CD14-positive monocyte (primary cell): ENCODE data around the gene CHMP4A. TPM values are rescaled to one million over a fixed set of nuclear protein-coding genes. Genes with fewer than 3 reads are reported as not detected.

ENCODE experiments used
- DNase-seq, 3 donors: peaks; one replicate each; pipeline ENCODE4 v3.0.0-alpha.2; 2011 to 2022
- H2AFZ ChIP-seq: 2 replicates; pipeline ENCODE4 v1.6.0; 2012; ENCODE audit warnings: mild to moderate bottlenecking, low read depth, low read length, inconsistent platforms; ENCODE audit not compliant: insufficient read depth, poor library complexity, severe bottlenecking
- H3K27ac ChIP-seq, 2 donors: 1 replicate in 1 of 2; 2 replicates in 1 of 2; pipeline ENCODE4 v1.5.1; 2012 to 2013; ENCODE audit warnings: low read length in 2 of 2, control low read depth in 1 of 2, inconsistent platforms in 1 of 2, low read depth in 1 of 2, mild to moderate bottlenecking in 1 of 2
- H3K27me3 ChIP-seq, 2 donors: one replicate each; pipeline versions ENCODE4 v1.6.0 to v1.6.1; 2011 to 2013; ENCODE audit warnings: low read length in 2 of 2; ENCODE audit not compliant: control insufficient read depth in 2 of 2, insufficient read depth in 2 of 2
- H3K36me3 ChIP-seq, 2 donors: replicated peaks in 1 of 2; 1 replicate in 1 of 2; 2 replicates in 1 of 2; pipeline versions ENCODE4 v1.5.1 to v1.6.1; 2012 to 2013; ENCODE audit warnings: low read length in 2 of 2, control low read depth in 1 of 2, inconsistent platforms in 1 of 2, mild to moderate bottlenecking in 1 of 2; ENCODE audit not compliant: insufficient read depth in 2 of 2, control insufficient read depth in 1 of 2
- H3K4me1 ChIP-seq, 2 donors: 1 replicate in 1 of 2; 2 replicates in 1 of 2; pipeline versions ENCODE4 v1.5.1 to v1.6.1; 2012 to 2013; ENCODE audit warnings: low read length in 2 of 2, control low read depth in 1 of 2, inconsistent platforms in 1 of 2, mild to moderate bottlenecking in 1 of 2, moderate library complexity in 1 of 2; ENCODE audit not compliant: insufficient read depth in 2 of 2, control insufficient read depth in 1 of 2
- H3K4me2 ChIP-seq: replicated peaks from 2 replicates; pipeline ENCODE3; 2012; ENCODE audit warnings: low read length, moderate library complexity, mild to moderate bottlenecking; ENCODE audit not compliant: poor library complexity, severe bottlenecking; ENCODE audit errors: extremely low read depth
- H3K4me3 ChIP-seq, 3 experiments: fragments of 200-600 bp in 1 of 3; sonication (generic) in 1 of 3; replicated peaks in 1 of 3; 1 replicate in 2 of 3; 2 replicates in 1 of 3; pipeline ENCODE4 v1.5.1; 2011 to 2013; ENCODE audit warnings: low read length in 3 of 3, mild to moderate bottlenecking in 3 of 3, control low read depth in 2 of 3, low read depth in 2 of 3, inconsistent platforms in 1 of 3, moderate library complexity in 1 of 3
- H3K79me2 ChIP-seq: 2 replicates; pipeline ENCODE4 v1.6.0; 2012; ENCODE audit warnings: mild to moderate bottlenecking, control low read depth, inconsistent platforms, low read length, moderate library complexity; ENCODE audit not compliant: insufficient read depth
- H3K9ac ChIP-seq: 2 replicates; pipeline ENCODE4 v1.6.0; 2017; ENCODE audit warnings: low read length, mild to moderate bottlenecking; ENCODE audit not compliant: insufficient read depth, poor library complexity, severe bottlenecking
- H3K9me3 ChIP-seq, 2 donors: replicated peaks in 1 of 2; 1 replicate in 1 of 2; 2 replicates in 1 of 2; pipeline versions ENCODE4 v1.5.1 to v1.6.1; 2012 to 2013; ENCODE audit warnings: low read length in 2 of 2, control low read depth in 1 of 2; ENCODE audit not compliant: control insufficient read depth in 1 of 2, insufficient read depth in 1 of 2
- H4K20me1 ChIP-seq: 2 replicates; pipeline ENCODE4 v1.6.0; 2012; ENCODE audit warnings: mild to moderate bottlenecking, low read length, control low read depth, moderate library complexity; ENCODE audit not compliant: insufficient read depth
- H3K27ac Mint-ChIP-seq, 7 donors: one replicate each; pipeline ENCODE4 v1.8.0; 2020; ENCODE audit warnings: mild to moderate bottlenecking in 7 of 7, mixed read lengths in 7 of 7, moderate library complexity in 6 of 7, inconsistent platforms in 2 of 7
- H3K27me3 Mint-ChIP-seq, 3 donors: one replicate each; pipeline ENCODE4 v1.8.0; 2021 to 2022; ENCODE audit warnings: low read depth in 3 of 3, mild to moderate bottlenecking in 3 of 3, mixed read lengths in 3 of 3, moderate library complexity in 3 of 3, inconsistent platforms in 1 of 3
- H3K36me3 Mint-ChIP-seq, 2 donors: one replicate each; pipeline ENCODE4 v1.8.0; 2020; ENCODE audit warnings: mixed read lengths in 2 of 2, inconsistent platforms in 1 of 2, mild to moderate bottlenecking in 1 of 2
- H3K4me1 Mint-ChIP-seq: one replicate; pipeline ENCODE4 v1.8.0; 2020; ENCODE audit warnings: mild to moderate bottlenecking, mixed read lengths
- H3K4me3 Mint-ChIP-seq, 2 donors: one replicate each; pipeline ENCODE4 v1.8.0; 2020; ENCODE audit warnings: mild to moderate bottlenecking in 2 of 2, mixed read lengths in 2 of 2, moderate library complexity in 1 of 2
- H3K9me3 Mint-ChIP-seq, 7 donors: one replicate each; pipeline ENCODE4 v1.8.0; 2020 to 2022; ENCODE audit warnings: mixed read lengths in 7 of 7, mild to moderate bottlenecking in 6 of 7, moderate library complexity in 6 of 7, inconsistent platforms in 2 of 7
- WGBS: methylation state at CpG from one replicate; pipeline ENCODE4 v1.1.5; 2013; ENCODE audit warnings: missing lambda C conversion rate; ENCODE audit not compliant: insufficient coverage; 5-methylcytosine and 5-hydroxymethylcytosine counted together
- intact Hi-C, 2 donors: fragments of 100-400 bp; cut with micrococcal nuclease; formaldehyde crosslinking; loops; one replicate each; pipeline versions ENCODE4 v1.15.0 to v1.15.1; 2023
- polyA plus RNA-seq, 3 donors: library from polyadenylated mRNA; depleted of rRNA in 1 of 3; unstranded in 2 of 3; stranded (reverse) in 1 of 3; fragments of 300-500 nt in 2 of 3; fragments of >200 nt in 1 of 3; fragmentation: Illumina TruSeq in 2 of 3; gene quantifications; 1 replicate in 2 of 3; 2 replicates in 1 of 3; pipeline ENCODE4 v1.2.3, GENCODE V29; 2012 to 2021
- TF ChIP-seq, protein P1 (sequence below): fragments of 200-600 bp; IDR thresholded peaks from one replicate; pipeline ENCODE4 v1.8.0; 2022; ENCODE audit warnings: antibody characterized with exemption, mild to moderate bottlenecking

The CHMP4A gene
- polyA plus RNA-seq, 3 donors = 99.0 to 128 (median 102) TPM

DNA sequence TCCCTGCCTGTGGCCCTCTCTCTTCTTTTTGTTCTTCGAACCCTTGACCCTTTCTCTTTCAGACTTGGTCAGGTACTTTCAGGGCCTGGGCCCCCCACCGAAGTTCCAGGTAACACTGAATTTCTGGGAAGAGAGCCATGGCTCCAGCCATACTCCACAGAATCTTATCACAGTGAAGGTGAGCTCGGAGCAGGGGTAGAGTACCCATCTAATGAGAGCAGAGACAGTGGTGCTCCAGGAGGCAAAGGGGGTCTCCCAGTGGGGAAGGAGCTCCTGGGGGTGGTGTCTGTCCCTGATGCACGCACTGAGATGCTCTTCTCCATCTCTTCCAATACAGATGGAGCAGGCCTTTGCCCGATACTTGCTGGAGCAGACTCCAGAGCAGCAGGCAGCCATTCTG, 47.5 kb downstream of the CHMP4A start:
- H3K4me1 ChIP-seq = peaks cover 53 to 80% of the 10 kb centered on the region in 2 donors
- WGBS = no CpG with 5 or more reads among the region's 5 CpGs
- Mint-ChIP-seq H3K4me1 (peaks cover 71% of the 10 kb centered on the region), H3K27me3 (peaks cover 3 to 6% (median 4%) of the 10 kb centered on the region in 3 donors), H3K36me3 (peaks cover 75 to 88% of the 10 kb centered on the region in 2 donors), H3K9me3 (peaks cover 0 to under 1% (median 0%) of the 10 kb centered on the region in 7 donors), H3K27ac (peak overlapping the region in 6 of 7 donors; percentile 40 to 82 (median 64)), H3K4me3 (no peak overlapping the region)
- H3K4me2 ChIP-seq = no peak overlapping the region
- no peak for DNase-seq
- peak overlapping the region in 1 of 2 donors; percentile 59 for H3K27ac ChIP-seq
- no peaks in the 10 kb centered on the region for H3K9me3 ChIP-seq
- no peak overlapping the region for H2AFZ ChIP-seq
- peaks cover 70% of the 10 kb centered on the region for H4K20me1 ChIP-seq
- peaks cover 40% of the 10 kb centered on the region for H3K79me2 ChIP-seq
- no peak overlapping the region for H3K4me3 ChIP-seq
- intact Hi-C loops = no loop called here
- peaks cover 63 to 71% of the 10 kb centered on the region in 2 donors for H3K36me3 ChIP-seq
- TF ChIP-seq, protein P1, sequence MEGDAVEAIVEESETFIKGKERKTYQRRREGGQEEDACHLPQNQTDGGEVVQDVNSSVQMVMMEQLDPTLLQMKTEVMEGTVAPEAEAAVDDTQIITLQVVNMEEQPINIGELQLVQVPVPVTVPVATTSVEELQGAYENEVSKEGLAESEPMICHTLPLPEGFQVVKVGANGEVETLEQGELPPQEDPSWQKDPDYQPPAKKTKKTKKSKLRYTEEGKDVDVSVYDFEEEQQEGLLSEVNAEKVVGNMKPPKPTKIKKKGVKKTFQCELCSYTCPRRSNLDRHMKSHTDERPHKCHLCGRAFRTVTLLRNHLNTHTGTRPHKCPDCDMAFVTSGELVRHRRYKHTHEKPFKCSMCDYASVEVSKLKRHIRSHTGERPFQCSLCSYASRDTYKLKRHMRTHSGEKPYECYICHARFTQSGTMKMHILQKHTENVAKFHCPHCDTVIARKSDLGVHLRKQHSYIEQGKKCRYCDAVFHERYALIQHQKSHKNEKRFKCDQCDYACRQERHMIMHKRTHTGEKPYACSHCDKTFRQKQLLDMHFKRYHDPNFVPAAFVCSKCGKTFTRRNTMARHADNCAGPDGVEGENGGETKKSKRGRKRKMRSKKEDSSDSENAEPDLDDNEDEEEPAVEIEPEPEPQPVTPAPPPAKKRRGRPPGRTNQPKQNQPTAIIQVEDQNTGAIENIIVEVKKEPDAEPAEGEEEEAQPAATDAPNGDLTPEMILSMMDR = no peak
- no peaks in the 10 kb centered on the region for H3K27me3 ChIP-seq
- H3K9ac ChIP-seq = no peak overlapping the region

DNA sequence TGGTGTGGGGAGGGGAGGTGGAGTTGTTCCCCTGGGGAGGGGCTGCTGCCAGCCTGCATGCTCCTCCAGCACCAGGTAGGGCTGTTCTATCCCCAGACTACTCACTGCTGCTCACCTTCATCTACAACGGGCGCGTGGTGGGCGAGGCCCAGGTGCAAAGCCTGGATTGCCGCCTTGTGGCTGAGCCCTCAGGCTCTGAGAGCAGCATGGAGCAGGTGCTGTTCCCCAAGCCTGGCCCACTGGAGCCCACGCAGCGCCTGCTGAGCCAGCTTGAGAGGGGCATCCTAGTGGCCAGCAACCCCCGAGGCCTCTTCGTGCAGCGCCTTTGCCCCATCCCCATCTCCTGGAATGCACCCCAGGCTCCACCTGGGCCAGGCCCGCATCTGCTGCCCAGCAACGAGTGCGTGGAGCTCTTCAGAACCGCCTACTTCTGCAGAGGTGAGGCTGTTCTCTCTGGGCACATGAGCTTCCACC, 48.7 kb downstream of the CHMP4A start:
- H3K27me3 Mint-ChIP-seq = peaks cover 0 to 3% (median 0%) of the 10 kb centered on the region in 3 donors
- Histone ChIP-seq H2AFZ (no peak overlapping the region), H3K9me3 (no peaks in the 10 kb centered on the region), H3K4me3 (no peak overlapping the region), H3K36me3 (peaks cover 69 to 74% of the 10 kb centered on the region in 2 donors), H3K4me1 (peaks cover 56 to 81% of the 10 kb centered on the region in 2 donors), H3K27me3 (no peaks in the 10 kb centered on the region), H3K4me2 (no peak overlapping the region), H4K20me1 (peaks cover 68% of the 10 kb centered on the region), H3K79me2 (peaks cover 46% of the 10 kb centered on the region), H3K9ac (no peak overlapping the region), H3K27ac (peak overlapping the region in 1 of 2 donors; percentile 59)
- TF ChIP-seq, protein P1 = no peak
- no peak for DNase-seq
- intact Hi-C loops = no loop called here
- no peaks in the 10 kb centered on the region for H3K9me3 Mint-ChIP-seq
- peaks cover 75 to 88% of the 10 kb centered on the region in 2 donors for H3K36me3 Mint-ChIP-seq
- 98% methylated on average over 14 of the region's 14 CpGs for WGBS
- H3K4me3 Mint-ChIP-seq = no peak overlapping the region
- H3K27ac Mint-ChIP-seq = peak overlapping the region in 4 of 7 donors; percentile 1 to 83 (median 44)
- H3K4me1 Mint-ChIP-seq = peaks cover 72% of the 10 kb centered on the region
